Esophagus squamous epithelium (tissue), 5 donors: ENCODE data around the gene ASB13. TPM values are rescaled to one million over a fixed set of nuclear protein-coding genes. Genes with fewer than 3 reads are reported as not detected.

ENCODE experiments used
- DNase-seq: peaks from one replicate; lab custom pipeline; 2025; lab: John Stamatoyannopoulos, UW
- H3K27ac ChIP-seq, 4 donors: fragments of 200-600 bp; sonication (generic); one replicate each; pipeline ENCODE4 v1.5.1; 2016 to 2019; ENCODE audit warnings: mild to moderate bottlenecking in 1 of 4
- H3K27me3 ChIP-seq, 4 donors: fragments of 200-600 bp; sonication (generic); 1 replicate in 3 of 4; 2 replicates in 1 of 4; pipeline versions ENCODE4 v1.5.1 to v1.6.0; 2017 to 2021; ENCODE audit warnings: antibody characterized with exemption in 1 of 4
- H3K36me3 ChIP-seq, 3 donors: fragments of 200-600 bp; sonication (generic); one replicate each; pipeline ENCODE4 v1.5.1; 2016 to 2019
- H3K4me1 ChIP-seq, 3 donors: fragments of 200-600 bp; sonication (generic); one replicate each; pipeline ENCODE4 v1.5.1; 2017 to 2019
- H3K4me3 ChIP-seq, 4 donors: fragments of 200-600 bp; sonication (generic); 1 replicate in 3 of 4; 2 replicates in 1 of 4; pipeline ENCODE4 v1.5.1; 2016 to 2019; ENCODE audit warnings: mild to moderate bottlenecking in 2 of 4, moderate library complexity in 1 of 4
- H3K9me3 ChIP-seq, 3 donors: fragments of 200-600 bp; sonication (generic); one replicate each; pipeline ENCODE4 v1.5.1; 2016 to 2019
- POLR2A ChIP-seq, 4 donors: fragments of 450-650 bp; IDR thresholded peaks; one replicate each; pipeline ENCODE4 v1.6.1; 2017; ENCODE audit warnings: antibody characterized with exemption in 4 of 4, mild to moderate bottlenecking in 4 of 4, moderate library complexity in 3 of 4
- WGBS, 2 donors: methylation state at CpG; one replicate each; pipeline ENCODE4 v1.1.5; 2018; 5-methylcytosine and 5-hydroxymethylcytosine counted together
- intact Hi-C: fragments of 100-400 bp; cut with DNase I; formaldehyde crosslinking; loops from one replicate; pipeline ENCODE4 v1.15.0; 2022
- total RNA-seq, 4 donors: library from RNA; depleted of rRNA; stranded (reverse); fragments of >200 nt; gene quantifications; one replicate each; pipeline ENCODE4 v1.1.0, GENCODE V29; 2016
- TF ChIP-seq, protein P1 (sequence below), 6 experiments: fragments of 450-650 bp in 4 of 6; fragments of 200-600 bp in 2 of 6; sonication (generic) in 2 of 6; IDR thresholded peaks; one replicate each; pipeline ENCODE4 v1.5.1; 2016 to 2019; ENCODE audit warnings: antibody characterized with exemption in 6 of 6, mild to moderate bottlenecking in 4 of 6, moderate library complexity in 4 of 6
- donor health status: DM: yes; HTN: yes; CAD: no.

The ASB13 gene
- total RNA-seq, 4 donors from 2014 or later, result 9.6 to 29.0 (median 15.7) TPM

DNA sequence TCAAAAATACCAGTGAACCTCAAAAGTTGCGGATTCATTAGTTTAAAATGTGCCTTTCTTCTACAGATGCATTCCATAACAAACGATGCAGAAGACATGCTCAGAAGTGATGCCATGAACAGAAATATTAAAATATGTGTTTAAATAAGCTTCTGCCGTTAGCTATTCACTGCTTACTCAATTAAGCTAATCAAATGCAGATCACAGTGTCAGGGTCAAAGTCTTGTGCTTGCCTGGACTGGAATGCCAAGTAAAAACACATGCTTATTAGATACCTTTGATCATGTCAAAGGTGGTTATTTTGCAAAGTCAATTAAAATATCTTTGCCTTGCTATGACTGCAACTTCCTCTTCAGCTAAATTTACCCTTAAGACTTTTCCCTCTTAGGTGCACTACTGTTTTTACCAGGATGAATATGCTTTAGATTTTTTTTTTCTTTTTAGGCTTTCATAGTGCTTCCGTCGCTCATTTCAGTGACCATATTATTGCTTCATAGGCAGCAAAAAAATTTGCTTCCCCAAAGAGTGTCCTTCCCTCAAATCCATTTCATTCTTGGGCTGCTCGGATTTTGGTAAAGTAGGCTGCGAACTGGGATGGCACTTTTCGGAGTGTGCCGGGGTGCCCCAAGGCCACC is 905 bp downstream of the ASB13 start:
- no peaks in the 10 kb centered on the region for H3K9me3 ChIP-seq
- 15 to 17% methylated on average over 5 to 6 of the region's 9 CpGs for WGBS, 2 donors
- H3K4me3 ChIP-seq, result peak overlapping the region; percentile 82 to 97 (median 90)
- peak overlapping the region; percentile 85 to 94 (median 88) for H3K27ac ChIP-seq
- H3K4me1 ChIP-seq, result peaks cover 17 to 62% (median 18%) of the 10 kb centered on the region in 3 donors
- DNase-seq, result no peak
- H3K36me3 ChIP-seq, result no peaks in the 10 kb centered on the region
- intact Hi-C loops, result no loop called here
- TF ChIP-seq, protein P1, sequence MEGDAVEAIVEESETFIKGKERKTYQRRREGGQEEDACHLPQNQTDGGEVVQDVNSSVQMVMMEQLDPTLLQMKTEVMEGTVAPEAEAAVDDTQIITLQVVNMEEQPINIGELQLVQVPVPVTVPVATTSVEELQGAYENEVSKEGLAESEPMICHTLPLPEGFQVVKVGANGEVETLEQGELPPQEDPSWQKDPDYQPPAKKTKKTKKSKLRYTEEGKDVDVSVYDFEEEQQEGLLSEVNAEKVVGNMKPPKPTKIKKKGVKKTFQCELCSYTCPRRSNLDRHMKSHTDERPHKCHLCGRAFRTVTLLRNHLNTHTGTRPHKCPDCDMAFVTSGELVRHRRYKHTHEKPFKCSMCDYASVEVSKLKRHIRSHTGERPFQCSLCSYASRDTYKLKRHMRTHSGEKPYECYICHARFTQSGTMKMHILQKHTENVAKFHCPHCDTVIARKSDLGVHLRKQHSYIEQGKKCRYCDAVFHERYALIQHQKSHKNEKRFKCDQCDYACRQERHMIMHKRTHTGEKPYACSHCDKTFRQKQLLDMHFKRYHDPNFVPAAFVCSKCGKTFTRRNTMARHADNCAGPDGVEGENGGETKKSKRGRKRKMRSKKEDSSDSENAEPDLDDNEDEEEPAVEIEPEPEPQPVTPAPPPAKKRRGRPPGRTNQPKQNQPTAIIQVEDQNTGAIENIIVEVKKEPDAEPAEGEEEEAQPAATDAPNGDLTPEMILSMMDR (IDR thresholded peaks at IDR 0.05), result no peak
- TF ChIP-seq POLR2A (IDR thresholded peaks at IDR 0.05), result no peak
- no peaks in the 10 kb centered on the region for H3K27me3 ChIP-seq

- H3K4me3 ChIP-seq, result peak overlapping the region in 2 of 4 donors; percentile 1 to 30
- peaks cover 18 to 78% (median 29%) of the 10 kb centered on the region in 3 donors for H3K4me1 ChIP-seq
- TF ChIP-seq, protein P1 (IDR thresholded peaks at IDR 0.05), result no peak
- TF ChIP-seq POLR2A (IDR thresholded peaks at IDR 0.05), result no peak
- intact Hi-C loops, result no loop called here
- 68 to 70% methylated on average over 11 to 12 of the region's 12 CpGs for WGBS, 2 donors
- no peaks in the 10 kb centered on the region for H3K9me3 ChIP-seq
- H3K27me3 ChIP-seq, result no peaks in the 10 kb centered on the region
- DNase-seq, result no peak
- H3K27ac ChIP-seq, result peak overlapping the region in 1 of 4 donors; percentile 25
- H3K36me3 ChIP-seq, result no peaks in the 10 kb centered on the region
Observed at GRCh38 chr10:5663692-5664427, 2.5 kb downstream of the ASB13 start.

DNA sequence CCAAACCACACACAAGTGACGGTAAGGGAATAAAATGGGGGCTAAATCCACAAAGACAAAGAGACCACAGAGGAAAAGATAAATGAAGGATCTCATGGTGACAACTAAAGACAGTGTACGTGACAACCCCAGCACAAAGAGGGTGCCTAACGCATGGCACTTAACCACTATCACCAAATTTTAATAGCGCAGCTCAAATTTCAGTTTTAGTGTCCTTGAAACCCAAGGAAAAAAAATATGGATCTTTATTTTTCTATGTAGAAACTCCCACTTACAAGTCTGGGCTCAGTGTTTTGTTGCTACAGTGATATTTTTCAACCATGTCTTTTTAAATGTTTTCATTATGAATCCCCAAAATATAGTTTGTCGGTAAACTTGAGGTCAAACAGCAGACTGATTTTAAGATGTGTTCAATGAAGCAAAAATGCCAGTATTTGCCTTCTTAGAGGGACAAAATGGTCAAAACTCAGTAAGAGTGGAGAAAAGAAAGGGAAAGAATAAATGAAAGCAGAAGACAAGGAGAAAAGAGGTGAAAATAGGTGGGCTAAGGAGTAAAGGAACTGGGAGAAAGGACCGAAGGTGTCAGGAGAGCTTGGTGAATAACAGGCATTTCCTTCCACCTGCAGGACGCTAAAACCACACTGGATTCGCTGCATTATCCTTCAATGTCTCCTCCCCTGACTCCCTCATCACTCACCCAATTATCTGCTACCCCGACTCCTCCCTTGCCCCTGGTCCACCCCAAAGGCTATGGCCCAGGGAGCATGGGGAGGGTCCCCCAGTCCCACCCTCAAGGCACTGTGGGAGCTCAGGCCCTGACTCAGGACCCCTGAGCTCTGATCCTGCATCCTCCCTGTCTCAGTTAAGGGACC is 3.5 kb downstream of the ASB13 start:
- H3K27ac ChIP-seq, result peak overlapping the region in 1 of 4 donors; percentile 25
- 80 to 91% methylated on average over 9 of the region's 9 CpGs for WGBS, 2 donors
- no peaks in the 10 kb centered on the region for H3K9me3 ChIP-seq
- H3K4me3 ChIP-seq, result no peak overlapping the region
- no peak for DNase-seq
- H3K4me1 ChIP-seq, result peaks cover 18 to 79% (median 29%) of the 10 kb centered on the region in 3 donors
- TF ChIP-seq, protein P1 (IDR thresholded peaks at IDR 0.05), result no peak
- TF ChIP-seq POLR2A (IDR thresholded peaks at IDR 0.05), result no peak
- H3K27me3 ChIP-seq, result no peaks in the 10 kb centered on the region
- no peaks in the 10 kb centered on the region for H3K36me3 ChIP-seq
- intact Hi-C loops, result no loop called here

DNA sequence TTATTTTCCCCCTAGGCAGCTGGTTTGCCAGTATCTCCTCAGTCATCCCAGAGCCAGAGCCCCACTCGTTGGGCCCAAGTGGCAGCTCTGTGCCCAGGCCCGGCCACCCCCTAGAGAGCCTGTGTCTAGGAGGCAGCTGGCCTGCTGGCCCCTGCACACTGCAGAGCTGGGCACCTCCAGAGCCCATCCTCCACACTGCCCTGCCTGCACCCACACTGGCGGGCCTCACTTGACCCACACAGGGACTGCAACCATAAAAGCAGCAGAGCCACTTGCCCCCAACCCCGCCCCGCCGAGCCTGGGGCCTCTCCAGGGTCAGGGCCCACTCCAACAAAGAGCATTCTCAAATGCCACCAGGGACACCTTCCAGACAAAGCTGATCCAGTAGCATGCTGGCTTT is 5.4 kb downstream of the ASB13 start:
- Histone ChIP-seq H3K27ac (no peak overlapping the region), H3K9me3 (no peaks in the 10 kb centered on the region), H3K27me3 (no peaks in the 10 kb centered on the region), H3K4me1 (peaks cover 12 to 66% (median 22%) of the 10 kb centered on the region in 3 donors), H3K4me3 (no peak overlapping the region), H3K36me3 (no peaks in the 10 kb centered on the region)
- TF ChIP-seq, protein P1 (IDR thresholded peaks at IDR 0.05), result no peak
- no peak for TF ChIP-seq POLR2A (IDR thresholded peaks at IDR 0.05)
- DNase-seq, result no peak
- intact Hi-C loops, result no loop called here
- 67 to 86% methylated on average over 2 of the region's 6 CpGs for WGBS, 2 donors
